Thoracic aorta (tissue), 2 donors: ENCODE measurements around the gene PALMD. TPM values are rescaled to one million over a fixed set of nuclear protein-coding genes. Genes with fewer than 3 reads are reported as not detected.

Experiments used
- ATAC-seq: fragments of 150-250 bp; one replicate; pipeline ENCODE4 v1.8.0; 2017; ENCODE audit warnings: low read depth; ENCODE audit not compliant: insufficient number of reproducible peaks, low FRiP score
- DNase-seq: peaks from one replicate; pipeline ENCODE4 v3.0.0-alpha.2; 2020; ENCODE audit warnings: low spot score
- H3K27ac ChIP-seq, 2 donors: fragments of 200-600 bp; sonication (generic); 1 replicate in 1 of 2; 2 replicates in 1 of 2; pipeline ENCODE4 v1.5.1; 2016; ENCODE audit warnings: mild to moderate bottlenecking in 2 of 2, moderate library complexity in 2 of 2
- H3K27me3 ChIP-seq: fragments of 200-600 bp; sonication (generic); replicated peaks from 2 replicates; pipeline ENCODE4 v1.6.0; 2016; ENCODE audit warnings: mild to moderate bottlenecking; ENCODE audit not compliant: insufficient read depth
- H3K36me3 ChIP-seq: fragments of 200-600 bp; sonication (generic); one replicate; pipeline ENCODE4 v1.5.1; 2016
- H3K4me1 ChIP-seq, 2 donors: fragments of 200-600 bp; sonication (generic); 1 replicate in 1 of 2; 2 replicates in 1 of 2; pipeline versions ENCODE4 v1.5.1 to v1.6.0; 2016; ENCODE audit warnings: low read depth in 2 of 2, mild to moderate bottlenecking in 1 of 2; ENCODE audit not compliant: control insufficient read depth in 1 of 2
- H3K4me3 ChIP-seq: fragments of 200-600 bp; sonication (generic); 2 replicates; pipeline ENCODE4 v1.5.1; 2016; ENCODE audit warnings: mild to moderate bottlenecking
- H3K9me3 ChIP-seq: fragments of 200-600 bp; sonication (generic); 2 replicates; pipeline ENCODE4 v1.5.1; 2016
- CTCF ChIP-seq: fragments of 200-600 bp; sonication (generic); IDR thresholded peaks from one replicate; pipeline ENCODE4 v1.5.1; 2019; ENCODE audit warnings: antibody characterized with exemption
- total RNA-seq, 2 donors: library from RNA; depleted of rRNA; stranded (reverse); fragments of >200 nt; gene quantifications; one replicate each; pipeline versions ENCODE4 v1.1.0 to v1.2.3, GENCODE V29; 2016

Gene PALMD
- total RNA-seq, 2 donors from 2014 or later = 23.3 to 24.1 TPM

- no peak for TF ChIP-seq CTCF
- ATAC-seq (no peak), DNase-seq (no peak)
- H3K4me3 ChIP-seq = no peak overlapping the region
- H3K27ac ChIP-seq = no peak overlapping the region
- no peaks in the 10 kb centered on the region for H3K36me3 ChIP-seq
- no peaks in the 10 kb centered on the region for H3K27me3 ChIP-seq
- no peaks in the 10 kb centered on the region for H3K4me1 ChIP-seq
- H3K9me3 ChIP-seq = no peaks in the 10 kb centered on the region
These were observed 10.2 kb upstream of the PALMD start for GRCh38 chr1:99635664-99636063.

GRCh38 chr1:99636647-99637175, 9.2 kb upstream of the PALMD start:
- Histone ChIP-seq H3K27ac (no peak overlapping the region), H3K4me1 (no peaks in the 10 kb centered on the region), H3K4me3 (no peak overlapping the region), H3K9me3 (no peaks in the 10 kb centered on the region), H3K27me3 (no peaks in the 10 kb centered on the region), H3K36me3 (no peaks in the 10 kb centered on the region)
- no peak for DNase-seq
- no peak for TF ChIP-seq CTCF
- ATAC-seq = no peak

- Histone ChIP-seq H3K27ac (no peak overlapping the region), H3K9me3 (no peaks in the 10 kb centered on the region), H3K4me3 (no peak overlapping the region), H3K36me3 (no peaks in the 10 kb centered on the region), H3K4me1 (no peaks in the 10 kb centered on the region), H3K27me3 (no peaks in the 10 kb centered on the region)
- ATAC-seq (no peak), DNase-seq (no peak)
- no peak for TF ChIP-seq CTCF
These were observed 7.1 kb upstream of the PALMD start for GRCh38 chr1:99638853-99639252.

GRCh38 chr1:99639408-99639807, 6.5 kb upstream of the PALMD start:
- Histone ChIP-seq H3K27ac (no peak overlapping the region), H3K27me3 (no peaks in the 10 kb centered on the region), H3K4me1 (no peaks in the 10 kb centered on the region), H3K9me3 (no peaks in the 10 kb centered on the region), H3K4me3 (no peak overlapping the region), H3K36me3 (no peaks in the 10 kb centered on the region)
- no peak for ATAC-seq
- TF ChIP-seq CTCF = no peak
- DNase-seq = no peak

GRCh38 chr1:99639945-99640344, 6.0 kb upstream of the PALMD start:
- no peak overlapping the region for H3K4me3 ChIP-seq
- H3K36me3 ChIP-seq = no peaks in the 10 kb centered on the region
- no peaks in the 10 kb centered on the region for H3K27me3 ChIP-seq
- no peaks in the 10 kb centered on the region for H3K9me3 ChIP-seq
- ATAC-seq (no peak), DNase-seq (no peak)
- no peak overlapping the region for H3K27ac ChIP-seq
- no peak for TF ChIP-seq CTCF
- H3K4me1 ChIP-seq = no peaks in the 10 kb centered on the region
